Thyroid gland (tissue), 4 donors: ENCODE measurements around the gene LDB2.

Experiments
- CTCF ChIP-seq, 6 experiments: fragments of 200-600 bp in 3 of 6; fragments of 450-650 bp in 3 of 6; sonication (generic) in 3 of 6; IDR thresholded peaks; one replicate each; pipeline ENCODE4 v1.5.1; 2016 to 2019; ENCODE audit warnings: antibody characterized with exemption in 6 of 6, mild to moderate bottlenecking in 2 of 6, inconsistent platforms in 1 of 6, moderate library complexity in 1 of 6
- POLR2A ChIP-seq, 2 donors: fragments of 450-650 bp; IDR thresholded peaks; one replicate each; pipeline ENCODE4 v1.6.1; 2017; ENCODE audit warnings: antibody characterized with exemption in 2 of 2, mild to moderate bottlenecking in 2 of 2, moderate library complexity in 1 of 2

DNA sequence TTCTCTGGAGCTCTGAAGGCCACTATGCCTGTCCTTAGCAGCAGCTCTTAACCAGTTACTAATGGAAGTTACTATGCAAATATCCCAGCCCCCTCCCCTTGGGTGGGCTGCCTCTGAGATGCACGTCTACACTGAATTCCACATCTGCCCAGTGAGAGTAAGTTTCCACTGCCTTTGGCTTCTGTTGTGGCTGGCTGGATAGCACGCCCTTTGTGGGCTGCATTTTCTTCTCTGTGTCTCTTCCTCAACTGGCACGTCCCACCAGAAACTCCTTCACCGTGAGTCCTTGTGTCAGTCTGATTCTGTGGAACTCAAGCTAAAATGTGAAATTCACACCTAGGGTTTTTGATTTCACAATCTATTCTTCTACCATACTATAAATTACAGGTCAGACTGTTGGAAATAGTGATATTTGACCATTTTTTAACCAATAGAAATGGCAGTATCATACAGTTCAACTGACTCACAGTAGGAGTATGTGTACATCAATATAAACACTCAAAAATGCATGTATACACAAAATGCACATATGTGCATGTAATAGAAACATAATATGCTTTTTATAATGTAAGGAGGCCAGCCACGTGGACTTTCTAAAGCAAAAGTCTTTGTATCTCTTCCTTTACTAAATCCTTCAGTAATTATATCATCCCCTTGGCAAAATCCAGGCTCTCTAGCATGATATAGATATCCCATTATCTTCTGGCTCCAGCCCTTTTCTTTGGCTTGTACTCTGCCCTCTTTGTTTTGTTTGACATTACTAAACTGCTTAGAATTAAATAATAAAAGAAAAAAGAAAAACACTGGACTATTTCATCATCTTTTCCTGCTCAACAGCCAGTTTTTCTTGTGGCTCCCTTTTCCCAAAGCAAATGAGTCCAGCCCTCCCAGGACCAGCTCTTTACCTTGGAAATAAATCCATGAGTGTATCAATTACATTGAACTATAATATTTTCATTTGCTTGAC lies 33.2 kb upstream of the LDB2 start:
- TF ChIP-seq CTCF (IDR thresholded peaks at IDR 0.05) (no peak), POLR2A (IDR thresholded peaks at IDR 0.05) (no peak)
